Activated CD8-positive, alpha-beta memory T cell treated with anti-CD3 and anti-CD28 coated beads, Interleukin-2, amount 50 U/mL, for 4 hours (primary cell): ENCODE data around the gene PRSS36.
"Not testable (repeated sequence)": the region's sequence is repeated elsewhere in the genome, so short reads cannot be mapped to it uniquely, and the experiment has no call there.

Experiments
- DNase-seq: peaks from one replicate; pipeline ENCODE4 v3.0.0-alpha.2; 2020

Gene PRSS36

DNA sequence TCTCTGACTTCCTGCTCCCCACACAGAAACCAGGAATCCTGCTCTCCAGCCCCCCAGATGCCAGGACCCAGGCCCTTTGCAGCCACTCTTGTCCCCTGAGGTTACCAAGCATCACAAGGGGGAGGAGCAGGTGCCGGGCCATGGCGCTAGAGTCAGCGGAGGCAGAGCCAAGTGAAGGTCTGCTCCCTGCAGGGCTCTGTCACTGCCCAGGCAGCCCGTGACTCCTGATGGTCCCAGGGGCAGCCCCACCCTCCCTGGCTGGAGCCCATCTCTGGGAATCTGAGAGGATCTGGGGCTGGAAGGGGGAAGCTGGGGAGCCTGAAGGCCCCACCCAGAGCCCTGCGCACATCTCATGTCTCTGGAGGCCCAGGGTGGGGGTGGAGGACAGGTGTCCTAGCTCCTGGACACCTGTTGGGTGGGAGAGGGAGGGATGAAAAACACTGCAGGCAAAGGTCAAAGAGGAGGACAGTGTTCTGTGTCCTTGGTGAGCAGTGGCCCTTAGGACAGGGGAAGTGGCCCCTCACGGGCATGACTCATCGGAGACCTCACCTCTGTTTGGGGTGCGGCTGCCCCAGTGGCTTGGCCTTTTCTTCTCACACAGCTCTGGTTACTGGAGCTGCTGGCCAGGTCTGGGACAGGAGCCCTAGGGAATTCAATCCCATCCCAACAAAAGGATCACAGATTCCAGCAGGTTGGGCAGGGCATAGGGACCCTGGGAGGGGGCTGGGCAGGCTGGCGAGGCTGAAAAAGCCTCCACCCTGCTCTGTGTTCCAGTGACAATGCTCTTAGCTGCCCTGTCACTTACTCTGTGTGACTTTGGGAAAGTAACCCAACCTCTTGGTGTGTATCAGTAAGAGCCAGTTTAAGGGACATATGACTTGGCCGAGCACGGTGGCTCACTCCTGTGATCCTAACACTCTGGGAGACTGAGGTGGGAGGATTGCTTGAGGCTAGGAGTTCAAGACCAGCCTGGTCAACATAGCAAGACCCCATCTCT, at the start of gene PRSS36:
TSS of gene PRSS36 (minus strand) at position 173 of the 997 bp plus-strand sequence. CDS start at position 142, 31 bp downstream.
- no peak for DNase-seq

DNA sequence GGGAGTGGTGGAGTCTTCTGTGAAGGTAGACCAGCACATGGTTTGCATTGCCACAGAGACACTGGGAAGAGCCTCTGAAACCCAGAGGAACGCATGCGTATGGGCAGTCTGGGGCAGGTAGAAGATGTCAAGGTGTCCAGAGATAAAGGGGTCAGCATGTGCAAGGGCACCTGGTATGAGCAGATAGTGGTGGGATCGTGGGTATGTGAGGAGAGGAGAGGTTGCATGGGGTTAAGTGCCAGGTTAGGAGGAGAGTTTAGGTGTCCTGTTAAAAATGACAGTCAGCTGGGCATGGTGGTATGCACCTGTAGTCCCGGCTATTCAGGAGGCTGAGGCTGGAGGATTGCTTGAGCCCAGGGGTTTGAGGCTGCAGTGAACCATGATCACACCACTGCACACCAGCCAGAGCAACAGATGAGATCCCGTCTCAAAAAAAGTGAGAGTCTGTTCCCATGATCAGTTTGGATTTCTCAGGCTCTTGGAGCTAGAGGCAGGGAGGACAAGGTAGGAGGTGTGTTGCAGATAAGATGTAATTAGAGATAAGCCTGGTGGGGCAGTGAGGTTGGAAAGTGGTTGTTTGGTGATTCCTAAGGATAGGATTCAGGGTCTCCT, 49.7 kb upstream of the PRSS36 start:
- DNase-seq, result no peak

DNA sequence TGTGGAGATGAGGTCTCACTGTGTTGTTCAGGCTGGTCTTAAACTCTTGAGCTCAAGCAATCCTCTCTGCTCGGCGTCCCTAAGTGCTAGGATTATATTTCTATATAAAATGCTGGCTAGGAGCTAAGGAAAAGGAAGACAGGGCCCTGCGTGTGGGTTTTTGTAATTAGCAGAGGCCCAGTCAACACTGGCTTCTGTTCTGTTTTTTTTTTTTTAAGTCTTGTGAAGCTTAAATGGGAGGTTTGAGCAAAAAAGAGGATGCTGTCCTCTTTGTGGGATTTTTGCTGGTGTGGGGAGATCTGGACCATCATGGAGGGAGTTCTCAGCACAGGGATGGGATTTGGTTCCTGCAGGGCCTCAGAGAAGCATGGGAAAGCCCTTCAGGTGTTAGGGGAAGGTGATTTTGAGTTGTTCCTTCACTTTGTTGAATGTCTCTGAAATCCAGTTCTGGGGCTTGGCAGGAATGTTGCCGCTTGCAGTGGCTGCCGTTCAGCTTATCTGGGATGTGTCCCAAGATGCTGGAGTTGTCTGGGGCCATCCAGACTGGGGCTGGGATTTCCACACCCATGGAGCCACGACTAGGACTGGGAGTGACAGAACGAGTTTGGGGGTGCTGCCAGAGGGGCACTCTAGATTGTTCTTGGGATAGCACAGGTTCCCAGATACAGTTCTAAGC, 48.5 kb upstream of the PRSS36 start:
- no peak for DNase-seq

DNA sequence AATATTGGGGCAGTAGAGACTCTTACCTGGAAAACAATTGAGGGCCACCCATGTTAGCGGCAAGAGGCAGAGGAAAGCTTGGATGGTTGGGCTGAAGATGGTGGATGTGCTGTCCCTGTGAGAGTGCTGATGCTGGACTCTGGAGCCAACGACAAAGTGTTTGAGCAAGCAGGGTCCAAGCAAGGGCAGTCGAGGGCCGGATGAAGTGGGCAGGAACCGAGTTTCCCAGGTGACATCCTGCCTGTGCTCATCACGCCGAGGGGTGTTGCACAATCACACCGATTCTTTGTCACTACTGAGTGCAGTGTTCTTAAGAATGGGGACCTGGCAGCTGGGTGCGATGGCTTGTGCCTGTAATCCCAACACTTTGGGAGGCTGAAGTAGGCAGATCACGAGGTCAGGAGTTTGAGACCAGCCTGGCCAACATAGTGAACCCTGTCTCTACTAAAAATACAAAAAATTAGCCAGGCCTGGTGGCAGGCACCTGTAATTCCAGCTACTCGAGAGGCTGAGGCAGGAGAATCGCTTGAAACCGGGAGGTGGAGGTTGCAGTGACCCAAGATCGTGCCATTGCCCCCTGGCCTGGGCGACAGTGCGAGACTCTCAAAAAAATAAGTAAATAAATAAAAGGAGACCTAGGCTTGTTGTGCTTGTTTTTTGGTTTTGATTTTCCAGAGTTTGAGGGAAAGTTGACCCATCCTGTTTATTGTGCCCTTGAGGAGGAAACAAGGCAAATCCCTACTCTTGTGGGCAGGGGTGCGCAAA, 46.6 kb upstream of the PRSS36 start:
- DNase-seq, result no peak

DNA sequence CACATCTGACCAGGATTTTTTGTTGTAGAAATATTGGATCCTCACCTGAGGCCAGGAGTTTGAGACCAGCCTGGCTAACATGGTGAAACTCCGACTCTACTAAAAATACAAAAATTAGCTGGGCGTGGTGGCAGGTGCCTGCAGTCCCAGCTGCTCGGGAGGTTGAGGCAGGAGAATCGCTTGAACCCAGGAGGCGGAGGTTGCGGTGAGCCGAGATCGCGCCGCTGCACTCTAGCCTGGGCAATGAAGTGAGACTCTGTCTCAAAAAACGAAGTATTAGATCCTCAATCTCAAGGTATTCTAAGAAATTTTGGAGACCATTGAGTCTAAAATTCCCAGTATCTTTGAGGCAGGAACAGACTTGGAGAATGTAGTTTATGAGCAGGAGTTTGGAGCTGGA, 46.0 kb upstream of the PRSS36 start:
- DNase-seq, result not testable (repeated sequence)

DNA sequence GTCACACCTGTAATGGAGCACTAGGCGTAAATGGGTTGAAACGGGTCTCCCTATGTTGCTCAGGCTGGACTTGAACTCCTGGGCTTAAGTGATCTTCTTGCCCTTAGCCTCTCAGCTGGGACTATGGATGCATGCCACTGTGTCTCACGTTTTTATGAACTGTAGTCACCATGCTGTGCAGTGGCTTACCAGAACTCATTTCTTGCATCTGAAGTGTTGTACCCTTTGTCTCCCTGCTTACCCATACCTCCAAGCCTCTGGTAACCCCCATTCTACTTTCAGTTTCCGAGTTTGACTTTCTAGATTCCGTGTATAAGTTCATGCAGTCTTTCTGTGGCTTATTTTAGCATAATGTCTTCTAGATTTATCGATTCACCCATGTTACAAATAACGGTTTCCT, 45.0 kb upstream of the PRSS36 start:
- no peak for DNase-seq

DNA sequence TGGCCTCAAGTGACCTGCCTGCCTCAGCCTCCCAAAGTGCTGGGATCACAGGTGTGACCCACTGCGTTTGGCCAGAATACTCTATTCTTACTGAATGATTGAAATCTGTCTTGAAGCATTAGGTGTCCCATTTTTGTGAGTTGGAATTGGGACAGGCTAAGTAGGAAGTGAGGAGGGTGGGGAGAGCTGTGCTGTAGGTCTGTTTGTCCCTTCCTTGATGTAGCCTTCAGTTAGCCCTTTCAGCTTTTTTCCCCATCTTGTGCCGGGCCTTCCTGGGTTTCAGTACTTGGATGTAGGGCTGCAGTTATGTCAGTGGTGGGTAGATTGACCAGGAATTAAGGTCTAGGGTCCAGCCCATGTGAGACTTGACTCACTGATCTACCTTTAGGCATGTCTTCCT, 44.0 kb upstream of the PRSS36 start:
- DNase-seq, result no peak

DNA sequence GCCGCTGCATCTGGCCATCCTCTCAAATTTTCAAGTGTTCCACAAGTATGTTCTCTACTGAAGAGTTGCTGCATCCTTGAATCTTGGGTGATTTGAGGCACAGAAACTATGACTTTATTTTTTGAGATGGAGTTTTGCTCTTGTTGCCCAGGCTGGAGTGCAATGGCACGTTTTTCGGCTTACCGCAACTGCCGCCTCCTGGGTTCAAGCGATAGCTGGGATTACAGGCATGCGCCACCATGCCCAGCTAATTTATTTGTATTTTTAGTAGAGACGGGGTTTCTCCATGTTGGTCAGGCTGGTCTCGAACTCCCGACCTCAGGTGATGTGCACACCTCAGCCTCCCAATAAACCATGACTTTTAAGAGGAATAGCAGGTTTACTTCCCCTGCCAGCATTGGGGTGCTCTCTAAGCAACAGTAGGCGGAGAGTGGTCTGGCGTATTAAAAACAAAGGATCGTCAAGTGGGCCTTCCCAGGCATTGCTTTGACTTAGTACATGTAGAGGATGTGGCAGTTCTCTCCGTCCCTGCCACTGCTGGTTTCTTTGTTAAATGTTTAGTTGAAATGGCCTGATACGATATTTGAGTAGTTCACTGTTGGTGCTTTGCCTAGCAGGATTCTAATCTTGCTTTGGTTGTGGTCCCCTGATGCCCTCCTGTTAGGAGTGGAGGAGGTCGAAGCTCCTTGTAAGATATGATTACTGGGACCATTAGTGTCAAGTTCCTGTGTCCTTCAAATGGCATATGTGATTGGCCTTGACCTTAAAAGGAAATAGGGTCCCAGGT, 43.2 kb upstream of the PRSS36 start:
- DNase-seq, result no peak

DNA sequence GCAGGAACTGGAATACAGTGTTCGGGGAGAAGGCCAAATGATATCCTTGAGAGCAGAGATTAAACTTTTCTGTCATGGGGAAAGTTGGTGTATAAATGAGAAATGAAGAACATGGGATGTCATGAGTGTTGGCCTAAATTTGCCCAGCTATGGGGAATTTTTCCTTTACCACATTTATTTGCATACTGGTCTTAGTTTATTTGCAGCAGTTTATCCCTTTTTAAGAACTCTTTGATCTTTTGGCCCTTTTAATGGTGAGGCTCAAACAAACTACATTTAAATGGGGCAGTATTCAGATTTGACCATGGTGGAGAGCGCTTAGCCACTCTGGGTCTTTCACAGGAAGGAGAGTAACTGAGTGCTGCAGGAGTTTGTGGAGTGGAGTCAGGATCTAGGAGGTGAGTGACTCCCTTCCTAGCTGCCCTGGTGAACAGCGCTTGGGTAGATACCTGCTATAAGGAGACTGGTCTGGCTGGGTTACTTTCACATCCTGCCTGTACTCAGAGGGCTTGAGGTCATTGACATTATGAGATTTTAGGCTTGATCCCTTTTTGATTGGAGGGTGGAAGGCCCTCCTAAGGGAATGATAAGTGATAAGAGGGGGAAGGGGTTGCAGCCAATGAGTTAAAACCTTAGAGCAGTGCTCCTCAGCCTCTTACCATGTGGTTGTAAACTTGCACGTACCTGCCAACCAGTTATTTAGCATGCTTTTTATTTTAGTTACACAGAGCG, 42.0 kb upstream of the PRSS36 start:
- no peak for DNase-seq

DNA sequence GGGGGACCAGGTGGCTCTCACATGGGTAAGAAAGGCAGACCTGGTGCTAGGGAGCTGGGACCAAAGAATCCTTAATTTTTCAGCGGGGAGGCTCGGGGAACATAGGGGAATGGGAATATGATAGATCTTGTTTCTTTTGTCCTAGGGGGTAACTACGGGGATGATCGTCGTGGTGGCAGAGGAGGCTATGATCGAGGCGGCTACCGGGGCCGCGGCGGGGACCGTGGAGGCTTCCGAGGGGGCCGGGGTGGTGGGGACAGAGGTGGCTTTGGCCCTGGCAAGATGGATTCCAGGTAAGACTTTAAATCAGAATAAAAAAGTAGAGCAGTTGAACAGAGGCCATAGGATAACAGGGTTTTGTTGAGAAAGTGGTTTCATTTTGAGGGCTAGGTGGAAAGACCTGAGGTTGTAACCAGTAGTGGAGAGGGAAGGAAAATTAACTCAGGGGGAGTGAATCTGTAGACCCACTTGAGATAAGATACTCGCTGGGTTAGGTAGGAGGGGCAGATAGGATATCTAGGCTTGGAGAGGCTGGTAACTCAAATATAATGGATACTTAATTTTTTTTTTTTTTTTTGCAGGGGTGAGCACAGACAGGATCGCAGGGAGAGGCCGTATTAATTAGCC, 41.1 kb upstream of the PRSS36 start:
- DNase-seq, result no peak

DNA sequence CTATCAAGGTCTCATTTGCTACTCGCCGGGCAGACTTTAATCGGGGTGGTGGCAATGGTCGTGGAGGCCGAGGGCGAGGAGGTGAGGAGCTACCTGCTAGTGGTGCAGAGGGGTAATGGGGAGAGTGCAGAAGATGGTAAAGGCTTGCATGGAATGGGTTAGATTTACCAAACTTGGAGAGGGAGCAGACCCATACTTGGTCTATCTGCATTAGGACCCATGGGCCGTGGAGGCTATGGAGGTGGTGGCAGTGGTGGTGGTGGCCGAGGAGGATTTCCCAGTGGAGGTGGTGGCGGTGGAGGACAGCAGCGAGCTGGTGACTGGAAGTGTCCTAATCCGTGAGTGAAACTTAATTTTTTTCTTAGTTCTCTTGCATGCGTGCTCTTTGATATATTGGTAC, 40.2 kb upstream of the PRSS36 start:
- no peak for DNase-seq

DNA sequence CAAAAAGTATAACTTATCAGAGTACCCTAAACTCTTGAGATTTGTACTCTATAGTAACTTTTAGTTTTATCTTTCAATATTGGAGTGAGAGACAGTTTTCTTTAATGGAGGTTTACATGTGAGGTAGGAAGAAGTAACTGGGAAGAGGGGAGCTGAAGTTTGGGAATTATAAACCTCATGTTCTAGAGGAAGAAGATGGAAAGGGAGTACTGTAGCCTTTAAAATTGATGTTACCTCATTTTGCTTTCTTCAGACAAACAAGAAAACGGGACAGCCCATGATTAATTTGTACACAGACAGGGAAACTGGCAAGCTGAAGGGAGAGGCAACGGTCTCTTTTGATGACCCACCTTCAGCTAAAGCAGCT, 39.5 kb upstream of the PRSS36 start:
- DNase-seq, result no peak

DNA sequence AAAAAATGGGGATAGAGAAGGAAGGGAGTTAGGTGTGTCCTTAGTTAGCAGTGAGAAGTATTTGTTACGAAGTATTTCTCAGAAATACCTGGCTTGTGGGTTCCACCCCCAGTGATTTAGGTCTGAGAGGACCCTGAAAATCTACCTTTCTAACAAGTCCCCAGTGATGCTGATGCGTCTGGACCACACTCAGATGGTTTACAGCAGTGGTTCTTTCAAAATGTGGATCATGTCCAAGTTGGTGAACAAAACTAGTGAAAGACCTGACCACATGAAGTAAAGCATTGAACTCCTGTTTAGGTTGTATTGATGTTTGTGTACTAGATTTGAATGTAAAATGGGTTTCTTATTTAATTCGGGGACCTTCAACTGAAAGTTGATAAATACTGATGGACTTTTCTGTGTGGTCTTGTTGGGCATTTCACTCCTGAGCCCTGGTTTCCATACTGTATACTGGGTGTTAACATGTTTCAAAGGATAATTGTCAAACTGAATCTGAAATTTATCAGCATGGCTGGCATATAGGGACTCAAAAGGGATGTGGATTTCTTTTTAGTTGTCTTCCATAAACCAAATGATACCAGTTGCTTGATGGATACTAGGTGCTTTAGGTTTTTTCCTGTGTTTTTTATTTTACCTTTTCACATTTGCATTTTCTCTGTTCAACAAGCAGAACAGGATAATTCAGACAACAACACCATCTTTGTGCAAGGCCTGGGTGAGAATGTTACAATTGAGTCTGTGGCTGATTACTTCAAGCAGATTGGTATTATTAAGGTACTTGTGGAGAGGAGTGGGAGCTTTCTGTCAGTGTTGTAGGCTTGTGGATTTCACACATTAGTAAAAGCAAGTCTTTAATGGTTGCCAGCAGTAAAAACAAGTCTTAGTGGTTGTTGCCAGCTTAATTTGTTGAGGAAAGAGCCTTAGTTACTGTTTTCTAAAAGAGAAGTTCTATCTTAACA, 38.9 kb upstream of the PRSS36 start:
- no peak for DNase-seq

DNA sequence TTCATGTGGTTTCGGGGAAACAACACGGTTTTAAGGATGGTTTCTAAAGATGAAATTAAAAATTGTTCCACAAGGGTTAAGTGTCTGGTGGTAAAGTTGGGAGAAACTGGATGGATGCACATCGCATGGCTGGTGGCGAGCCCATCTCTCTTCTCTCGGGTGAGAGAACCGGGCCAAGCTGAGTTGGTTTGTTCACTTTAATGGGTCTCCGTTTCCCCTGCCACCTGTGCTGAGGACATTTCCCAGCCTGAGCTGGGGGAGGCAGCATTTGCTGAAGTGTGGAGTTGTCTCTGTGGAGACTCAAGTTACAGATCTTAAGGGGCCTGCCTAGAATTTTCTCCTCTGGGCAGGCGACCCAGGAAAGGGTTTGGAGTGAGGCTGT, 37.9 kb upstream of the PRSS36 start:
- no peak for DNase-seq

DNA sequence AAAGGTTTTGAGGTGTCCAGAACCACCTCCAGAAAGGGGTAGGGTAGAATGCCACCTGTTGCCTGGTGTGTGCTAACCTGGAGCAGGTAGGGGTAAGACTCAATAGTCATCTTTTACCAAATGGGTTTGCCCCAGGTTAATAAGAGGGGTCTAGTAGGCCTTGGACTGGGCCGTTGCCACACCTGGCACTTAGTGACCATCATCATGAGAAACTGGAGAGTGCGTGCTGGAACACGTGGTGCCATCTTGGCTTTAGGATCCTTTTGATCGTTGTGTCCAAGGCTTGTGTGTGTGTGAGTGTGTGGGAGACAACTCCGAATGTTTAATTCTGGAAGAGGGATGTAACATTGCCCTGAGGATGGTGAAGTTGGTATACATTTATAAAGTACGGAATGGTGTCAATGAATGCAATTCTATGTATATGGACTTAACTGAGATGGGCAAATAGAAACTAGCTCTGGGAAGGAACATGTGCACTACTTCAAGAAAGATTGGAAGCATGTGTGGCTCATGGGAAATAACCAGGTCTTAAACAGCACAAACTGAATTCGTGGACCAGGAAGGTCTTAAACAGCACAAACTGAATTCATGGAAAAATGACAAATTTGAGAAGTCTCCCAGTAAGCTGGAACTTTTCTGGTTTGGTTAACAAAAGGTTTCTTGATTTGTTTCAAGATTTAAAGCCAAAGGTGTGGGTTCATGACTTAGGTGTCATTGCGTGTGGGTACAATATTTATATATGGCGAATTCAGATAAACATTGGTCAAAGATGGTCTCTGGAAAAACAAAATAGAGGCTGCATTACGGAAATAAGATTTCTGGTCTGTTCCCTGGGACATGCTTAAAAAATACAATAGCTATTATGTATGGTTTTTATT, 37.3 kb upstream of the PRSS36 start:
- no peak for DNase-seq

DNA sequence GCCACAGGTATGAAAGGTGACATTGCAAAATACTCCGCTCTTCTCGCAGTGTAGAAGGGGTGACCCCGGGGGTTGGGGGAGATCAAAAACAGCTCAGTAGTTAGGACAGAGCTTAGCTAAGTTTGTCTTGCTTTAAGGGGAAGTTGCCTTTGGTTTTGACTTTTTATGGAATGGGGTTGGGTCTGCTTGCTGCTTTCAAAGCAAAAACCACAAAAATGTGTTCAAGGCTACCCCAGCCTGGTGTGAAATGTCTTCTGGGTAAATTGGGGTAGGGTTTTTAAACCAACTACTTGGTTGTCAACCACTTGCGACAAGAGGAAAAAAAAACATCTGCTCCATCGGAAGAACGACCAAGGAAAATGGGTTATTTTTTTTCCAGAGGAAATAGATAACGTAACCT, 36.3 kb upstream of the PRSS36 start:
- DNase-seq, result no peak

DNA sequence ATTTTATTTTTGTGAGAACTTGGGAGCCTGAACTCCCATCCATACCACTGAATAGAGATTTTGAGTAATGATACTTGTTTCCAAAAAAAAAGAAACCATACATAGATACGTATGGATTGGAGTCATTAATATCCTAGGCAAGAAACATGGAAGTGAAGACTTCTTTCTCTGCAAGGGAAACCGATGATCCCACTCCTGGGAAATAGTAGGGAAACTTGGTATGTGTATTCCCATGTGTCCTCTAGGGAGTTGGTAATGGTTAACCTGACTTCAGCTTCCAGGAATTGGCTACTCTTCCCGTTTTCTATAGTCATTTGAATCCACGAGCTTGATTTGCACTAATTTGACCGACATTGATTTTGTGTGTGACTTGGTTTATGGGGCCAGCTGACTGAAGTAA, 35.5 kb upstream of the PRSS36 start:
- no peak for DNase-seq

DNA sequence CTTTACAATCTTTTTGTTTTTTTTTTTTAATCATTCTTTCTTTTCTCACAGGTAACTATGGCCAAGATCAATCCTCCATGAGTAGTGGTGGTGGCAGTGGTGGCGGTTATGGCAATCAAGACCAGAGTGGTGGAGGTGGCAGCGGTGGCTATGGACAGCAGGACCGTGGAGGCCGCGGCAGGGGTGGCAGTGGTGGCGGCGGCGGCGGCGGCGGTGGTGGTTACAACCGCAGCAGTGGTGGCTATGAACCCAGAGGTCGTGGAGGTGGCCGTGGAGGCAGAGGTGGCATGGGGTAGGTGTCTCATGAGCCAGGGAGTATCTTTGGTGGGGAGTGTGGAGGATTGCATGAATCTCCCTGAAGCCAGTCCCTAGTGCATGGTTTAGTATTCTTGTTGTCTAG, 35.0 kb upstream of the PRSS36 start:
- no peak for DNase-seq
